ENCODE measurements around the gene ARHGAP15. TPM values are rescaled to one million over a fixed set of nuclear protein-coding genes. Genes with fewer than 3 reads are reported as not detected.

ARHGAP15 gene
- total RNA-seq, 1 experiment from 2014 or later = 0.42 TPM

GRCh38 chr2:143152637-143153036 lies 23.4 kb downstream of the ARHGAP15 start:
- BruUV-seq (replicated peaks) = no TSS peak
- CTCF ChIA-PET = no interaction called here

More at GRCh38 chr2:143152637-143153036, 23.4 kb downstream of the ARHGAP15 start:
- H2AFZ ChIP-seq (ENCODE audit: low read depth, low read length, poor library complexity, severe bottlenecking) = no peak overlapping the region
- H3K9me2 ChIP-seq (ENCODE audit: insufficient read depth) = no peaks in the 10 kb centered on the region
- no peak overlapping the region for H3K4me2 ChIP-seq (ENCODE audit: low read length)
- TF ChIP-seq ZFX (IDR thresholded peaks at IDR 0.05) (no peak), EZH2phosphoT487 (IDR thresholded peaks at IDR 0.05; ENCODE audit: borderline replicate concordance) (no peak), ELF1 (IDR thresholded peaks at IDR 0.05; ENCODE audit: borderline replicate concordance, low read depth) (no peak), SP1 (IDR thresholded peaks at IDR 0.05; ENCODE audit: low read depth) (no peak), CEBPB (IDR thresholded peaks at IDR 0.05; ENCODE audit: low read depth) (no peak), FOSL1 (IDR thresholded peaks at IDR 0.05; ENCODE audit: low read depth) (no peak), CTCF (IDR thresholded peaks at IDR 0.05 in 2 of 3, conservative IDR thresholded peaks at IDR 0.05 in 1 of 3; ENCODE audit: borderline replicate concordance in 1 of 3, insufficient read depth in 1 of 3, low read depth in 2 of 3, low read length in 2 of 3) (no peak), YY1 (IDR thresholded peaks at IDR 0.05; ENCODE audit: extremely low read depth, insufficient replicate concordance, low read depth, low read length) (no peak), JUND (IDR thresholded peaks at IDR 0.05) (no peak), POLR2AphosphoS5 (IDR thresholded peaks at IDR 0.05; ENCODE audit: low read depth, low read length) (no peak), TCF7L2 (IDR thresholded peaks at IDR 0.05; ENCODE audit: borderline replicate concordance, extremely low read depth, insufficient read depth, insufficient read length) (no peak), ZBTB33 (IDR thresholded peaks at IDR 0.05; ENCODE audit: extremely low read depth, insufficient replicate concordance, low read length) (no peak), EGR1 (IDR thresholded peaks at IDR 0.05; ENCODE audit: low read depth) (no peak), RAD21 (IDR thresholded peaks at IDR 0.05; ENCODE audit: low read depth) (no peak), POLR2A (IDR thresholded peaks at IDR 0.05; ENCODE audit: borderline replicate concordance, extremely low read depth, insufficient read depth, insufficient read length) (no peak), SRF (IDR thresholded peaks at IDR 0.05; ENCODE audit: low read depth) (no peak), SIN3A (IDR thresholded peaks at IDR 0.05; ENCODE audit: low read depth) (no peak), REST (IDR thresholded peaks at IDR 0.05; ENCODE audit: low read depth) (no peak)
- H3K79me2 ChIP-seq (ENCODE audit: insufficient read depth, low read length) = no peaks in the 10 kb centered on the region
- DNase-seq (ENCODE audit: low read depth, low spot score) (no peak), ATAC-seq (no peak)
- no peaks in the 10 kb centered on the region for H3K4me1 ChIP-seq (ENCODE audit: control insufficient read depth in 1 of 2, insufficient read depth in 2 of 2, low read length in 2 of 2)
- H3K27me3 ChIP-seq (ENCODE audit: insufficient read depth, low read length) = peaks cover 24% of the 10 kb centered on the region
- H3K27ac ChIP-seq (ENCODE audit: low read depth, low read length) = no peak overlapping the region
- H4K20me1 ChIP-seq (ENCODE audit: insufficient read depth) = no peaks in the 10 kb centered on the region
- intact Hi-C loops (cut with micrococcal nuclease) = no loop called here
- ChIA-PET RAD21 (ENCODE audit: low non-redundant PET in 1 of 2, low total read pairs in 2 of 2, uncharacterized antibody in 2 of 2, unreplicated experiment in 2 of 2) (no interaction called here), POLR2A (no interaction called here)
- H3K9me3 ChIP-seq (ENCODE audit: control insufficient read depth in 1 of 2, insufficient read depth in 1 of 2, low read depth in 1 of 2, low read length in 2 of 2) = no peaks in the 10 kb centered on the region
- no peak overlapping the region for H3K9ac ChIP-seq (ENCODE audit: low read length)
- H3K36me3 ChIP-seq (ENCODE audit: control insufficient read depth in 1 of 2, insufficient read depth in 2 of 2, low read length in 2 of 2) = no peaks in the 10 kb centered on the region
- no peak overlapping the region for H3K4me3 ChIP-seq (replicated peaks in 1 of 2; ENCODE audit: low read depth in 1 of 2, low read length in 2 of 2)
